ENCODE results near the gene RMC1.

GRCh38 chr18:23462876-23463275, 40.4 kb upstream of the RMC1 start:
- TF ChIP-seq, protein P1, sequence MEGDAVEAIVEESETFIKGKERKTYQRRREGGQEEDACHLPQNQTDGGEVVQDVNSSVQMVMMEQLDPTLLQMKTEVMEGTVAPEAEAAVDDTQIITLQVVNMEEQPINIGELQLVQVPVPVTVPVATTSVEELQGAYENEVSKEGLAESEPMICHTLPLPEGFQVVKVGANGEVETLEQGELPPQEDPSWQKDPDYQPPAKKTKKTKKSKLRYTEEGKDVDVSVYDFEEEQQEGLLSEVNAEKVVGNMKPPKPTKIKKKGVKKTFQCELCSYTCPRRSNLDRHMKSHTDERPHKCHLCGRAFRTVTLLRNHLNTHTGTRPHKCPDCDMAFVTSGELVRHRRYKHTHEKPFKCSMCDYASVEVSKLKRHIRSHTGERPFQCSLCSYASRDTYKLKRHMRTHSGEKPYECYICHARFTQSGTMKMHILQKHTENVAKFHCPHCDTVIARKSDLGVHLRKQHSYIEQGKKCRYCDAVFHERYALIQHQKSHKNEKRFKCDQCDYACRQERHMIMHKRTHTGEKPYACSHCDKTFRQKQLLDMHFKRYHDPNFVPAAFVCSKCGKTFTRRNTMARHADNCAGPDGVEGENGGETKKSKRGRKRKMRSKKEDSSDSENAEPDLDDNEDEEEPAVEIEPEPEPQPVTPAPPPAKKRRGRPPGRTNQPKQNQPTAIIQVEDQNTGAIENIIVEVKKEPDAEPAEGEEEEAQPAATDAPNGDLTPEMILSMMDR (IDR thresholded peaks at IDR 0.05), result no peak
- no peak for TF ChIP-seq POLR2A (IDR thresholded peaks at IDR 0.05)
